Smooth muscle cell (in vitro differentiated cells): ENCODE measurements around the gene LMLN. TPM values are rescaled to one million over a fixed set of nuclear protein-coding genes. Genes with fewer than 3 reads are reported as not detected.

Experiments used
- DNase-seq: peaks from one replicate; lab custom pipeline; 2025; ENCODE audit not compliant: unreplicated experiment; lab: John Stamatoyannopoulos, UW
- H2AFZ ChIP-seq: fragments of 200-600 bp; sonication (generic); 2 replicates; pipeline ENCODE4 v1.6.0; 2016; ENCODE audit warnings: antibody characterized with exemption, low read depth, mild to moderate bottlenecking
- H3F3A ChIP-seq: fragments of 200-600 bp; sonication (generic); 2 replicates; pipeline ENCODE4 v1.6.0; 2017; ENCODE audit warnings: antibody characterized with exemption, low read depth
- H3K27ac ChIP-seq: fragments of 200-600 bp; sonication (generic); 2 replicates; pipeline ENCODE4 v1.5.1; 2016; ENCODE audit warnings: low read depth, mild to moderate bottlenecking
- H3K27me3 ChIP-seq: fragments of 200-600 bp; sonication (generic); 2 replicates; pipeline ENCODE4 v1.6.1; 2016; ENCODE audit warnings: low read depth, mild to moderate bottlenecking
- H3K36me3 ChIP-seq: fragments of 200-600 bp; sonication (generic); 2 replicates; pipeline ENCODE4 v1.5.1; 2016; ENCODE audit warnings: low read depth
- H3K4me1 ChIP-seq: fragments of 200-600 bp; sonication (generic); 2 replicates; pipeline ENCODE4 v1.5.1; 2016; ENCODE audit warnings: low read depth
- H3K4me2 ChIP-seq: fragments of 200-600 bp; sonication (generic); 2 replicates; pipeline ENCODE4 v1.6.0; 2016; ENCODE audit warnings: mild to moderate bottlenecking
- H3K4me3 ChIP-seq: fragments of 200-600 bp; sonication (generic); 2 replicates; pipeline ENCODE4 v1.5.1; 2016; ENCODE audit warnings: mild to moderate bottlenecking
- H3K79me2 ChIP-seq: fragments of 200-600 bp; sonication (generic); 2 replicates; pipeline ENCODE4 v1.6.0; 2016; ENCODE audit warnings: low read depth, mild to moderate bottlenecking
- H3K9ac ChIP-seq: fragments of 200-600 bp; sonication (generic); 2 replicates; pipeline ENCODE4 v1.6.0; 2016; ENCODE audit warnings: low read depth
- H3K9me3 ChIP-seq: fragments of 200-600 bp; sonication (generic); replicated peaks from 2 replicates; pipeline ENCODE4 v1.5.1; 2016; ENCODE audit warnings: low read depth
- H4K20me1 ChIP-seq: fragments of 200-600 bp; sonication (generic); 2 replicates; pipeline ENCODE4 v1.6.0; 2016; ENCODE audit warnings: low read depth
- WGBS: methylation state at CpG from one replicate; pipeline ENCODE4 v1.1.7; 2016; ENCODE audit warnings: low lambda C conversion rate; 5-methylcytosine and 5-hydroxymethylcytosine counted together
- polyA plus RNA-seq: library from polyadenylated mRNA; unstranded; fragments of >200 nt; fragmentation: Nextera tagmentation; extraction: Ambion mirVana; gene quantifications from 2 replicates; pipeline ENCODE4 v1.2.1, GENCODE V29; 2016
- total RNA-seq: library from RNA; depleted of rRNA; stranded (reverse); fragments of >200 nt; gene quantifications from 2 replicates; pipeline ENCODE4 v1.2.3, GENCODE V29; 2014
- TF ChIP-seq, protein P1 (sequence below): fragments of 200-600 bp; sonication (generic); IDR thresholded peaks from 2 replicates; pipeline ENCODE4 v1.5.1; 2017; ENCODE audit warnings: borderline replicate concordance, mild to moderate bottlenecking, antibody characterized with exemption; ENCODE audit not compliant: insufficient read depth, poor library complexity, severe bottlenecking

Gene LMLN
- total and polyA plus RNA-seq, 2 experiments from 2014 or later, result 2.1 to 7.8 TPM

DNA sequence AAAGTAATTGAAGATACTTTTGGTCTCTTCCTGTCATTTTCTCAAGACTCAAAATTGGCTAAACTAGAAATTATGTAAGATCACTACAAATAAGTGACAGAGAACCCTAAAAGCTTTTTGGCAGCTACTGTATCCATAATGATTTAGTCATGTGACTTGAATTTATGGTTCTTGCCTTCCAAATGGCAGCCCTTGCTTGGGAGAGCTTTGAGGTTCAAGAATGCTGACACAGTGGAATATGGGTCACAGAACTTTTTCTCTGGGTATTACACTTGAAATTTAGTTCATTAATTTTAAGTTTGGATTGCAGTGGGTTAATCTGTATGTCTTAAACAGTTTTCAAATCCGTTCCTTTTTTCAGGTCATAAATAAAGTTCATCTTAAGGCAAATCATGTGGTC, 14.0 kb downstream of the LMLN start:
- 90% methylated on average over 1 of the region's 1 CpG for WGBS

DNA sequence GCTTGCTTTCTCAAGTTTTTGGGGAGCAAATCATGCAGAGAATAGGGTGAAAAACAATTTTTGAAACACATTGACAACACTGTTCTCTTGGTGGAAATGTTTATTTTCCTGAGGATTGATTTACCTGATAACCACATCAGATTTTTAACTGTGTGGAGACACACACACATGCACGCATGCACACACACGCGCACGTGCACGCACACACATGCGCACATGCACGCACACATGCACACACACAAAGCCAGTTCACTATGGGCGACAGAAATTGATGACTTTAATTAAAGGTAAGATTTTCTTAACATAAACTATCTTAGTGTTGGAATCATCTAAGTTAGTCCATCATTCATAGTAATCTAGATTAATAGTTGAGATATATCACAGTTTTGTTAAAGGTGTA, 15.3 kb downstream of the LMLN start:
- Histone ChIP-seq H3K27ac (no peak overlapping the region), H3K4me2 (no peak overlapping the region), H3K4me1 (no peaks in the 10 kb centered on the region), H3K4me3 (no peak overlapping the region), H3K27me3 (no peaks in the 10 kb centered on the region), H2AFZ (no peak overlapping the region), H3K9me3 (no peaks in the 10 kb centered on the region), H4K20me1 (no peaks in the 10 kb centered on the region), H3F3A (no peaks in the 10 kb centered on the region), H3K9ac (no peak overlapping the region), H3K36me3 (peaks cover 5% of the 10 kb centered on the region), H3K79me2 (no peaks in the 10 kb centered on the region)
- 98% methylated on average over 8 of the region's 8 CpGs for WGBS
- TF ChIP-seq, protein P1, sequence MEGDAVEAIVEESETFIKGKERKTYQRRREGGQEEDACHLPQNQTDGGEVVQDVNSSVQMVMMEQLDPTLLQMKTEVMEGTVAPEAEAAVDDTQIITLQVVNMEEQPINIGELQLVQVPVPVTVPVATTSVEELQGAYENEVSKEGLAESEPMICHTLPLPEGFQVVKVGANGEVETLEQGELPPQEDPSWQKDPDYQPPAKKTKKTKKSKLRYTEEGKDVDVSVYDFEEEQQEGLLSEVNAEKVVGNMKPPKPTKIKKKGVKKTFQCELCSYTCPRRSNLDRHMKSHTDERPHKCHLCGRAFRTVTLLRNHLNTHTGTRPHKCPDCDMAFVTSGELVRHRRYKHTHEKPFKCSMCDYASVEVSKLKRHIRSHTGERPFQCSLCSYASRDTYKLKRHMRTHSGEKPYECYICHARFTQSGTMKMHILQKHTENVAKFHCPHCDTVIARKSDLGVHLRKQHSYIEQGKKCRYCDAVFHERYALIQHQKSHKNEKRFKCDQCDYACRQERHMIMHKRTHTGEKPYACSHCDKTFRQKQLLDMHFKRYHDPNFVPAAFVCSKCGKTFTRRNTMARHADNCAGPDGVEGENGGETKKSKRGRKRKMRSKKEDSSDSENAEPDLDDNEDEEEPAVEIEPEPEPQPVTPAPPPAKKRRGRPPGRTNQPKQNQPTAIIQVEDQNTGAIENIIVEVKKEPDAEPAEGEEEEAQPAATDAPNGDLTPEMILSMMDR, result no peak
- no peak for DNase-seq

More for the DNA sequence above, 14.0 kb downstream of the LMLN start:
- Histone ChIP-seq H4K20me1 (no peaks in the 10 kb centered on the region), H3K4me2 (no peak overlapping the region), H3K79me2 (no peaks in the 10 kb centered on the region), H3K4me3 (no peak overlapping the region), H2AFZ (no peak overlapping the region), H3K4me1 (no peaks in the 10 kb centered on the region), H3K36me3 (peaks cover 5% of the 10 kb centered on the region), H3K9me3 (no peaks in the 10 kb centered on the region), H3K9ac (no peak overlapping the region), H3K27ac (no peak overlapping the region), H3K27me3 (no peaks in the 10 kb centered on the region), H3F3A (no peaks in the 10 kb centered on the region)
- TF ChIP-seq, protein P1, result no peak
- no peak for DNase-seq

DNA sequence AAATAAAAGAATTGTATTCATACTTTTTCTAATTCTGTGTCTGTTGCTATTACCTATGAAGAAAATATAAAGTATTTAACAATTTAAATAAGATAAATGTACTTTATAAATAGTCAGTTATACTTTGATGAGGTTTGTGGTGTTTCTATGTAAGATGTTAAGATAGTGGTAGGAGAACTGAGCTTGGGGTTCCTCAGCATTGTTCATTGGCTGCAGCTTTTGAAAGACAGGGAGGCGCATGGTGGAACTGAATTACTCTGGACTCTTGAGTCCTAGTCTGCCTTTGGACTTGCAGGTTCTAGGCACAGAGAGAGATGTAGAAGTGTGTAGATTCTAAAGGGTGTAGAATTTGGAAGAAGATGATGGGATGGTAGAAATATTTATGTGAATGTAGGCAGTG, 23.1 kb downstream of the LMLN start:
- Histone ChIP-seq H4K20me1 (no peaks in the 10 kb centered on the region), H3K27me3 (no peaks in the 10 kb centered on the region), H3F3A (no peaks in the 10 kb centered on the region), H3K9me3 (no peaks in the 10 kb centered on the region), H3K27ac (no peak overlapping the region), H3K4me2 (no peak overlapping the region), H3K4me3 (no peak overlapping the region), H3K9ac (no peak overlapping the region), H2AFZ (no peak overlapping the region), H3K79me2 (no peaks in the 10 kb centered on the region), H3K4me1 (no peaks in the 10 kb centered on the region), H3K36me3 (no peaks in the 10 kb centered on the region)
- TF ChIP-seq, protein P1, result no peak
- no peak for DNase-seq
- WGBS, result 97% methylated on average over 1 of the region's 1 CpG

DNA sequence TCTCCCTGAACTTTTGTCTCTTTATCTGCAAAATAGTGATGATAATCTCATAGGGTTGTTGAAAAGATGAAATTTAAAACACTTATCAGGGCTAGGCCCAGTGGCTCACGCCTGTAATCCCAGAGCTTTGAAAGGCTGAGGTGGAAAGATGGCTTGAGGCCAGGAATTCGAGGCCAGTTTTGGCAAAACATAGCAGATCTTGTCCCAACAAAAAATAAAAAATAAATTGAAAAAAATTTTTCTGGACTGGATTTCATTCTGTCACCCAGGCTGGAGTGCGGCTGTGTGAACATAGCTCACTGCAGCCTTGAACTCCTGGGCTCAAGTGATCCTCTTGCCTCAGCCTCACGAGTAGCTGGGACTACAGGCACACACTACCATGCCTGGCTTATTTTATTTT, 29.6 kb downstream of the LMLN start:
- Histone ChIP-seq H3K4me1 (no peaks in the 10 kb centered on the region), H3K4me3 (no peak overlapping the region), H3K79me2 (no peaks in the 10 kb centered on the region), H3F3A (no peaks in the 10 kb centered on the region), H3K9ac (no peak overlapping the region), H3K36me3 (no peaks in the 10 kb centered on the region), H2AFZ (no peak overlapping the region), H3K27me3 (no peaks in the 10 kb centered on the region), H3K27ac (no peak overlapping the region), H3K9me3 (no peaks in the 10 kb centered on the region), H3K4me2 (no peak overlapping the region), H4K20me1 (no peaks in the 10 kb centered on the region)
- DNase-seq, result no peak
- 90% methylated on average over 4 of the region's 4 CpGs for WGBS
- TF ChIP-seq, protein P1, result no peak
